Measurements from ENCODE around the gene MAD1L1.
"Not testable (repeated sequence)": the region's sequence is repeated elsewhere in the genome, so short reads cannot be mapped to it uniquely, and the experiment has no call there.

Gene MAD1L1

DNA sequence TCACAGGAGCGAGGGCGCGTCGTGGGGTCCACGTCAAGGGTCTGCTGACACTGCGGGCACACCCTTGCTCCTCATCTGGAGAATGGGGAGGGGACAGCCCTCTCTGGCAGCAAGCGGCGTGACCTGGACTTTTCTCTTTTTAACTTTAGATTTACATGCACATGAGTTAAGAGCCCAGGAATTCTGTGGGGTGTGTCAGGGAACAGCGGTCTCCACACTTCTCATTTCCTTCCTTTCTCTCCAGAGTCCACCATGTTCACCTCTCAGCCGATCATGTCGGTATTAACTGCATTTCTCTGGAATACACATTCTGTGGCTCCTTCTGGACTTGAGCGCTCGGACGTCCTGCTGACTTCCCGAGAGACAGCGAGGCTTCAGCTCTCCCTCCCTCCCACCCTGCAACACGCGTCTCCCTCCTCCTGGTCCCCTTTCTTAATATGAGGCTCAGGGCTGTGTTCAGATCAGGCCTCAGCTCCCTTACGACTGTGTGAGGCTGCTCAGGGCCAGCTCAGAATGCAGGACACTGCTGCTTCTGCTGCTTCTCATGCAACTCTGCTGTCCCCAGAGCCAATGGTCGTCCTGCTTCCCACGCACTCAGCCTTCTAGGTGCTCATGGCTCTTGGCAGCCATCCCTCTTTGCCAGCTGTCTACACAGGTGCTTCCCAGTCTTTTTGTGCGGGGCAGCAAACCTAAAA, 301.3 kb downstream of the MAD1L1 start:
- no peak overlapping the region for H3K4ac ChIP-seq (ENCODE audit: low read depth, low read length)
- H2AK5ac ChIP-seq (ENCODE audit: low read length): no peak overlapping the region
- no peaks in the 10 kb centered on the region for H3K27me3 ChIP-seq (ENCODE audit: insufficient read depth, low read length)
- no peak overlapping the region for H2BK12ac ChIP-seq (ENCODE audit: low read length)
- H3K9me3 ChIP-seq (ENCODE audit: insufficient read depth, low read depth, low read length): peaks cover 9% of the 10 kb centered on the region
- no CpG with 5 or more reads among the region's 22 CpGs for WGBS (ENCODE audit: extremely low coverage, insufficient coverage, insufficient read length)
- no peak for DNase-seq
- H3K9ac ChIP-seq (ENCODE audit: low read length): no peak overlapping the region
- H3K23ac ChIP-seq (ENCODE audit: low read length): no peak overlapping the region
- no peaks in the 10 kb centered on the region for H3K79me2 ChIP-seq (ENCODE audit: control insufficient read depth, insufficient read depth, low read length, poor library complexity)
- H4K12ac ChIP-seq (ENCODE audit: low read depth, low read length): no peak overlapping the region
- H2BK5ac ChIP-seq (ENCODE audit: low read depth, low read length, poor library complexity): no peak overlapping the region
- H3K4me3 ChIP-seq (ENCODE audit: low read depth, low read length): no peak overlapping the region
- H4K8ac ChIP-seq (ENCODE audit: low read depth, low read length): no peak overlapping the region
- H3K27ac ChIP-seq (ENCODE audit: low read depth, low read length): no peak overlapping the region
- H3K4me1 ChIP-seq (ENCODE audit: control insufficient read depth in 1 of 2, insufficient read depth in 2 of 2, low read length in 2 of 2): no peaks in the 10 kb centered on the region
- H3K36me3 ChIP-seq (ENCODE audit: control insufficient read depth in 1 of 2, insufficient read depth in 2 of 2, low read length in 2 of 2): no peaks in the 10 kb centered on the region
- no peak overlapping the region for H3K18ac ChIP-seq (ENCODE audit: low read length)
- no peak overlapping the region for H3K4me2 ChIP-seq (ENCODE audit: low read length)
- H2BK120ac ChIP-seq (ENCODE audit: insufficient read depth, low read length, poor library complexity): no peak overlapping the region
- no peak overlapping the region for H4K91ac ChIP-seq (ENCODE audit: low read depth, low read length)
- H3K79me1 ChIP-seq (ENCODE audit: low read length): no peaks in the 10 kb centered on the region
- no peak overlapping the region for H3K14ac ChIP-seq (ENCODE audit: low read length)
- no peak overlapping the region for H2AFZ ChIP-seq (ENCODE audit: insufficient read depth, low read length, poor library complexity)

GRCh38 chr7:1930381-1931065, 302.2 kb downstream of the MAD1L1 start:
- no peaks in the 10 kb centered on the region for H3K27me3 ChIP-seq (ENCODE audit: insufficient read depth, low read length)
- peaks cover 9% of the 10 kb centered on the region for H3K9me3 ChIP-seq (ENCODE audit: insufficient read depth, low read depth, low read length)
- H2AK5ac ChIP-seq (ENCODE audit: low read length): no peak overlapping the region
- no peak overlapping the region for H2BK12ac ChIP-seq (ENCODE audit: low read length)
- H3K4me3 ChIP-seq (ENCODE audit: low read depth, low read length): no peak overlapping the region
- no peak overlapping the region for H2BK5ac ChIP-seq (ENCODE audit: low read depth, low read length, poor library complexity)
- H3K18ac ChIP-seq (ENCODE audit: low read length): no peak overlapping the region
- no peak overlapping the region for H3K27ac ChIP-seq (ENCODE audit: low read depth, low read length)
- no peak overlapping the region for H4K8ac ChIP-seq (ENCODE audit: low read depth, low read length)
- no peaks in the 10 kb centered on the region for H3K36me3 ChIP-seq (ENCODE audit: control insufficient read depth in 1 of 2, insufficient read depth in 2 of 2, low read length in 2 of 2)
- no peak overlapping the region for H2AFZ ChIP-seq (ENCODE audit: insufficient read depth, low read length, poor library complexity)
- no peak for DNase-seq
- no peak overlapping the region for H3K14ac ChIP-seq (ENCODE audit: low read length)
- H3K4me1 ChIP-seq (ENCODE audit: control insufficient read depth in 1 of 2, insufficient read depth in 2 of 2, low read length in 2 of 2): no peaks in the 10 kb centered on the region
- H3K4me2 ChIP-seq (ENCODE audit: low read length): no peak overlapping the region
- no peak overlapping the region for H3K4ac ChIP-seq (ENCODE audit: low read depth, low read length)
- H4K12ac ChIP-seq (ENCODE audit: low read depth, low read length): no peak overlapping the region
- no peak overlapping the region for H4K91ac ChIP-seq (ENCODE audit: low read depth, low read length)
- no peak overlapping the region for H3K9ac ChIP-seq (ENCODE audit: low read length)
- H2BK120ac ChIP-seq (ENCODE audit: insufficient read depth, low read length, poor library complexity): no peak overlapping the region
- no CpG with 5 or more reads among the region's 36 CpGs for WGBS (ENCODE audit: extremely low coverage, insufficient coverage, insufficient read length)
- no peaks in the 10 kb centered on the region for H3K79me1 ChIP-seq (ENCODE audit: low read length)
- no peaks in the 10 kb centered on the region for H3K79me2 ChIP-seq (ENCODE audit: control insufficient read depth, insufficient read depth, low read length, poor library complexity)
- H3K23ac ChIP-seq (ENCODE audit: low read length): no peak overlapping the region

- H2AK5ac ChIP-seq (ENCODE audit: low read length); H2BK5ac ChIP-seq (ENCODE audit: low read depth, low read length, poor library complexity); H3K36me3 ChIP-seq (ENCODE audit: control insufficient read depth in 1 of 2, insufficient read depth in 2 of 2, low read length in 2 of 2); DNase-seq; H3K79me1 ChIP-seq (ENCODE audit: low read length); H3K14ac ChIP-seq (ENCODE audit: low read length); H2BK120ac ChIP-seq (ENCODE audit: insufficient read depth, low read length, poor library complexity); H3K23ac ChIP-seq (ENCODE audit: low read length); H3K4ac ChIP-seq (ENCODE audit: low read depth, low read length); H3K79me2 ChIP-seq (ENCODE audit: control insufficient read depth, insufficient read depth, low read length, poor library complexity); H2AFZ ChIP-seq (ENCODE audit: insufficient read depth, low read length, poor library complexity); H3K4me2 ChIP-seq (ENCODE audit: low read length); H3K27ac ChIP-seq (ENCODE audit: low read depth, low read length); H3K27me3 ChIP-seq (ENCODE audit: insufficient read depth, low read length); H4K8ac ChIP-seq (ENCODE audit: low read depth, low read length); H3K4me3 ChIP-seq (ENCODE audit: low read depth, low read length); H4K12ac ChIP-seq (ENCODE audit: low read depth, low read length); H3K4me1 ChIP-seq (ENCODE audit: control insufficient read depth in 1 of 2, insufficient read depth in 2 of 2, low read length in 2 of 2); H2BK12ac ChIP-seq (ENCODE audit: low read length); H3K18ac ChIP-seq (ENCODE audit: low read length); H3K9me3 ChIP-seq (ENCODE audit: insufficient read depth, low read depth, low read length); H3K9ac ChIP-seq (ENCODE audit: low read length); H4K91ac ChIP-seq (ENCODE audit: low read depth, low read length): not testable (repeated sequence)
- no CpG with 5 or more reads among the region's 29 CpGs for WGBS (ENCODE audit: extremely low coverage, insufficient coverage, insufficient read length)
Measured at GRCh38 chr7:1929349-1929925, 303.3 kb downstream of the MAD1L1 start.

DNA sequence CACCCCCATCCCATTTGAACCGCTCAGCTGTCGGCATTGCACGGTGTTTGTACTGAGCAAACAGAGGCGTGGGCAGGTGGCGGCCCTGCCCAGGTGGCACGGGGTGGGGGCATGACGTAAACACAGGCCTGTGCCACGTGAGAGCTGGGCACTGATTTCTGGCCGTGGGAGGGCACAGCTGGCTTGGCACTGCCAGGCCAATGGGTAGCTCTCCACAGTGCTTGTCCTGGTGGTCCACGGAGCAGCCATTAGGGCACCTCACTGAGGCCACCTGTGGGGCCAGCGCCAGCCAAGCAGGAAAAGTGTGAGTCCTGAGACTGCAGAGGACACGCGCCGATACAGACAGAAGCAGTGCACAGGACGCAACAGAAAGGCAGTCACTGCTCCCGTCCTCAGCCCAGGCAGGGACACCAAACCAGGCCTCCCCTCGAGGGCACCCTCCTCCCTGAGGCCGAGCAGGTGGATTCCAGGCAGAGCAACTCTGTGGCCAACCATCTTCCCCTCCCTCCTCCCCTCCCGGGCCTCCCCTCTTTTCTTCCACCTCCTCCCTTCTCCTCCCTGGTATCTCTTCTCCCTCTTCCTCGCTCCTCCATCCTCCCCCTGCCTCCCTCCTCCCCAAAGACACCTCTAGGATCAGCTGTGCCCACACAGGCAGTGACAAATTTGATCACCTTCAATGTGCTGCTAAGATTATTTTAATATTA, 303.9 kb downstream of the MAD1L1 start:
- Histone ChIP-seq H2BK120ac (ENCODE audit: insufficient read depth, low read length, poor library complexity) (no peak overlapping the region), H4K91ac (ENCODE audit: low read depth, low read length) (no peak overlapping the region), H3K36me3 (ENCODE audit: control insufficient read depth in 1 of 2, insufficient read depth in 2 of 2, low read length in 2 of 2) (no peaks in the 10 kb centered on the region), H3K14ac (ENCODE audit: low read length) (no peak overlapping the region), H2BK5ac (ENCODE audit: low read depth, low read length, poor library complexity) (no peak overlapping the region), H4K12ac (ENCODE audit: low read depth, low read length) (no peak overlapping the region), H3K9ac (ENCODE audit: low read length) (no peak overlapping the region), H3K27me3 (ENCODE audit: insufficient read depth, low read length) (no peaks in the 10 kb centered on the region), H3K4ac (ENCODE audit: low read depth, low read length) (no peak overlapping the region), H3K27ac (ENCODE audit: low read depth, low read length) (no peak overlapping the region), H2AFZ (ENCODE audit: insufficient read depth, low read length, poor library complexity) (no peak overlapping the region), H3K18ac (ENCODE audit: low read length) (no peak overlapping the region), H3K4me2 (ENCODE audit: low read length) (no peak overlapping the region), H2BK12ac (ENCODE audit: low read length) (no peak overlapping the region), H4K8ac (ENCODE audit: low read depth, low read length) (no peak overlapping the region), H3K79me1 (ENCODE audit: low read length) (no peaks in the 10 kb centered on the region), H2AK5ac (ENCODE audit: low read length) (no peak overlapping the region), H3K79me2 (ENCODE audit: control insufficient read depth, insufficient read depth, low read length, poor library complexity) (no peaks in the 10 kb centered on the region), H3K4me3 (ENCODE audit: low read depth, low read length) (no peak overlapping the region), H3K4me1 (ENCODE audit: control insufficient read depth in 1 of 2, insufficient read depth in 2 of 2, low read length in 2 of 2) (no peaks in the 10 kb centered on the region), H3K23ac (ENCODE audit: low read length) (no peak overlapping the region), H3K9me3 (ENCODE audit: insufficient read depth, low read depth, low read length) (peaks cover 7% of the 10 kb centered on the region)
- no CpG with 5 or more reads among the region's 20 CpGs for WGBS (ENCODE audit: extremely low coverage, insufficient coverage, insufficient read length)
- DNase-seq: no peak

Measured in trophoblast cell (in vitro differentiated cells and primary cell).